GM18517 (cell line): Measurements from ENCODE around the gene SPATA19.

ENCODE experiments used
- ATAC-seq: cut with Tn5 transposase; IDR thresholded peaks from one replicate; pipeline ENCODE4 v1.9.1; 2021; ENCODE audit warnings: mild to moderate bottlenecking, moderate library complexity; ENCODE audit not compliant: unreplicated experiment

SPATA19 gene

GRCh38 chr11:133819114-133819513 is 26.2 kb downstream of the SPATA19 start:
- no peak for ATAC-seq

GRCh38 chr11:133818302-133818701 is 27.0 kb downstream of the SPATA19 start:
- ATAC-seq, result no peak

GRCh38 chr11:133817449-133817848 is 27.9 kb downstream of the SPATA19 start:
- ATAC-seq, result no peak

- ATAC-seq, result no peak
Observed at GRCh38 chr11:133816146-133816870, 29.0 kb downstream of the SPATA19 start.

GRCh38 chr11:133815636-133816035 is 29.7 kb downstream of the SPATA19 start:
- no peak for ATAC-seq

- no peak for ATAC-seq
Observed at GRCh38 chr11:133814588-133815100, 30.7 kb downstream of the SPATA19 start.

DNA sequence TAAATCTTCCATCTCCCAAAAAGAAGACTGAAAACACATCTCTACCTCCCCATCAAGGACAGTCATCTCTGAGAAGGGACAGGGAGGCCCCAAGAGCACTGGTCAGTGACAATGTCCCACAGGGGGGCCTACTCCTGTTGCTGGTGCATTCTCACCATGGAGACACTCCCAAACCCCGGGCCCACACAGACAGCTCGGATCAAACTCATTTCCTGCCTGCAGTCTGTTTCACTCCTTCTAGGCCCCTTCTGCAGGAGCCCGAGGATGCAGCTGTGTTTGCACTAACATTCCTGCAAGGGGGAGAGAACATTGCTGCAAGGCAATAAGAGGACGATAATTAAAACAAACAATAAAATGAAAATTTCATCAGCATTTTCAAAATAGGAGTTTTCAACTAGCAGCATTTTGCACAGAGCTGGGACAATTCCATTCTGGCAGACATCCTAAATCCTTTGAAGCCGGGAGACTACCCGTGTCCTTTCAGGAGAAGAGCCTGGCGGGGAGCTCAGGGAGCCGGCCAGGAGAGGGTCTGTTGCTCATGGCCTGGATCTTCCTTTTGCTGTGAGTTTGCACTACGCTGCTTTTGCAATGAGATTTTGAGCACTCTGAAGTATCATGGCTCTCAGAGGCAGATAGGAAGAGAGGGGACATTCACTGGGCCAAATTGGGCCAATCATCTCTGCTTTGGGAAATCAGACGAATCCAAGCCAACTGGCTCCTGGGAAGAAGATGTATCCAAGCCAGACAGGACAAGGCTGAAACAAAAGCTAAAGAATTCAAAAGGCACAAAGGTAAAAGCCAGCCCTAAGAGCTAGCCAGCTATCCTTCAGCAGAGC is 33.2 kb downstream of the SPATA19 start:
- ATAC-seq, result no peak

GRCh38 chr11:133810766-133811165 is 34.5 kb downstream of the SPATA19 start:
- no peak for ATAC-seq

DNA sequence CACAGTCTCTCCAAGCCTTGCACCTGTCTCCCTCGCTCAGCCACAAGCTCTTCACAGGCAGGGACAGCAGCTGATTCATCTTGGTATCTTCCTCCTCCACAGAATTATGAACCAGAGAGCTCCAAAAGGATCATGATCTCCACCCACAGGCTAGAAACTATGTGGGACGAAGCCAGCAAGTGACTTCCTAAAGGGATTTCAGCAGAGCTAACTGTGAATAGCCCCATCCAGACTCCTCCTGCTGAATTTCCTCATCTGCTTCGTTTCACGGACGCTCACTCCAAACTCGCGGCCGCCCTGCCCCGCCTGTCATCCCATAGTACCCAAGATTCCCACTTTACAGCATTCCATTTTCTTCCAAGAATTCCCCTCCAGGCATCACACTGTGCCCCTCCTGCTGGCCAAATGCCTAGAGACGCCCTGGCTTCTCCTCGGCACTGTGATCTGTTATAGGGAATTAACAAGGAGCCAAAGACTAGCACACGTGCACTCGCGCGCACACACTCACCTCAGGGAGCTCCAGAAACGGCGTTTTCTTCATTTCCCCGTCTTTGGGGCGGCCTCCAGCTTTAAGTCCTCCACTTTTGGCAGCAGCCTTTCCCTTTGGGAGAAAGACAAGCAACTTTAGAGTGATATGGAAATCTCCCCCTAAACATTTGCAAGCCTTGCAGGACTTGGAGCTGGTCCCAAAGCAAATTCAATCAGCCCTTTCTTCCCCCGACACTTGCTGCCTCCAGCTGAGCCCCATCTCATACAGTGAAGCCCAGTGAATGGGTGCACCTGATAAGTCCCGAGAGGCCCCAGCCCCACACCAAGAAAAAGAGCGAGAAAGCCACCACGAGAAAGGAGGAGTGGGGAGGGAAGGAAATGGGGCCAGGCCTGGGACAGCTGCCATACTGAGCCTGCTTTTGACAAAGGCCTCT is 35.5 kb downstream of the SPATA19 start:
- ATAC-seq, result no peak

DNA sequence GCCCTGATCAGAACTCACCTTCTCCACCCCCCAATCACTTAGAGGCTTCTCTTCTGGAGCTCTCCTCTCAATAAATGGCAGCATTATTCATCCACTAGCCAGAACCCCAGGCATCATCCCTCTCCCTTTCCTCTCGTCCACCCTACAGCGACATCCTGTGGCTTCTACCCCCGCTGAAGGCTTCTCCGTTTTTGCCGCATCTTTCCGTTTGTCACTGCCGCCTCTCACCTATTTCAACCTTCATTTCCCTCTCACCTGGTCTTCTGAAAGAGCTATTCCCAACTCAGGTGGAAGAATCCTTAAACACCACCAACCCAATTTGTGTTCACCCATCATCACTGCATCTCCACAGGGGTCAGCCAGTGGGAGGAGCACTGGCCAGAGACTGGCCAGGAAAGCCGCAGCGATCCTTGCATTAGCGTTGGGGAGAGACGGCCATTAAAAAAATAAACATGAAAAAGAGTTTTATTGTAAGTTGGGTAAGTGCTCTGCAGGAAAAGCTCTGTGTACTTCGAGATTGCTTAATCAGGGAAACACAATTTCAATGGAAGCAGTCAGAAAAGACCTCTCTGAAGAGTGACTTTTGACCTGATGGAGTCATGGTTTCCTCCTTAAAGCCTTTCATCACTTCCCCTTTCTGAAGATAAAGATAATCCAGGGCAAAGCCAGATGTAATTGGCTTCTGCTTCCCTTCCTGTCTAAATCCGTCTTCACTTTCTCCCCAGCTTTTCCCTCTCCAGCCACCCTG is 36.7 kb downstream of the SPATA19 start:
- no peak for ATAC-seq

- no peak for ATAC-seq
Observed at GRCh38 chr11:133803026-133803425, 42.3 kb downstream of the SPATA19 start.

DNA sequence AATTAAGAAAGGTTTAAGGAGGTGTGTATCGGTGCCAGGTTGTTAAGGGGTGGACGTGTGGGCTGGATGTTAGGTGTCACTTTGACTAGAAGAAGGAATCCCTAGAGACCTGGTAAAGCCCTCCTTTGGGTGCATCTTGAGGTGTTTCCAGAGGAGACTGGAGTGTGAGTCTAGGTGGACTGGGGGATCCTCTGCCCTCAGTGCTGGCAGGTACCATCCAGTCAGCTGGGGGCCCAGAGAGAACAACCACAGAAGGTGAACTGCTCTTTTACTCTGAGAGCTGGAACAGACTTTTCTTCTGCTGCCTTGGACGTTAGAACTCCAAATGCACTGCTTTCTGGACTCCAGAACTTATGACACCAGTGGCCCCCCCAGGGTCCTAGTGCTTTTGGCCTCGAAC is 44.0 kb downstream of the SPATA19 start:
- no peak for ATAC-seq

DNA sequence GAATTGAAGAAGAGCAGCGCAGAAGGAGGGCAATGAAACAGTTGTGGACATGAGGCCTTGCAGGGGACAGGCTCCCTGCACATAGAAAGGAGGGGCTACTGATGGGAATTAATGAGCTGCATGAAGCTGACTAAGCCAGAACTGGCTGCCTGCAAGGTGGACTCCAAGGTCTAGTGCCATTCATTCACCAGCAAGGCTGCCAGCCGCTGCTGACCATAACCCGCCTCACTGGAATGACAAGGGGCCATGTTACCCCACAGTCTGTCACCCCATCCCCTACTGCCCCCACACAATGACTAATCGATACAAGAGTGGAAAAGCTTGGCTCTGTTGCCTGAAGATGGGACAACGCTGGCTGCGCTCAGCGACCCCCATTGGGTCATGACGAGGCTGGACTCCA is 44.6 kb downstream of the SPATA19 start:
- ATAC-seq, result no peak

GRCh38 chr11:133797554-133797953 is 47.8 kb downstream of the SPATA19 start:
- no peak for ATAC-seq

DNA sequence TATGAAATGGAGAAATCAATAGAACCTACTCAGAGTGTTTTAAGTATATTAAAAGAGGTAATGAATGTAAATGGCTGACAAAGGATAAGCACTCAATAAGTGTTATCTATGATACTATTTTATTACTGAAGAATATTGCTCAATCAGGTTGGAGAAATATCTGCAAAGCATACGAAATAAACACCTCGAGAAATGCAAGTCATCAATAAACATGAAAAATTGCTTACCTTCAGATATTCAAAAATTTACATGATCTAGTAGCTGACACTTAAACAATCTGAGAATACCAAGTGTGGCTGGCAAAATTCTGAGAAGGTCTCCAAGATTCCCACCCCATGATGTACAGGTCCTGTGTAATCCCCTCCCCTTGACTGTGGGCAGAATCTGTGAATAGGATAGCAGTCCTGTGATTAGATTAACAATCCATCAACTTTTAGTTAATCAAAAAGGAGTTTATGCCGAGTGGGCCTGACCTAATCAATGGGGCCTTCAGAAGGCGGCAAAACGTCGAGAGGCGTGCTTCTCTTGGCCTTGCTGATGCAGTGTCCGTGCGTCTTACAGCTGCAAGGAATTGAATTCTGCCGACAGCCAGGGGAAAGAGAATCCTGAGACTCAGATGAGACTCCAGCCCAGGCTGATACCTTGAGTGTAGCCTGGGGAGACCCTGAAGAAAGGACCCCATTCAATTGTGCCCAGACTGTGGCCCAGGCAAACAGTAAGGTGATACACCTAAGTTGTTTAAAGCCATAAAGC is 49.1 kb downstream of the SPATA19 start:
- ATAC-seq, result no peak

DNA sequence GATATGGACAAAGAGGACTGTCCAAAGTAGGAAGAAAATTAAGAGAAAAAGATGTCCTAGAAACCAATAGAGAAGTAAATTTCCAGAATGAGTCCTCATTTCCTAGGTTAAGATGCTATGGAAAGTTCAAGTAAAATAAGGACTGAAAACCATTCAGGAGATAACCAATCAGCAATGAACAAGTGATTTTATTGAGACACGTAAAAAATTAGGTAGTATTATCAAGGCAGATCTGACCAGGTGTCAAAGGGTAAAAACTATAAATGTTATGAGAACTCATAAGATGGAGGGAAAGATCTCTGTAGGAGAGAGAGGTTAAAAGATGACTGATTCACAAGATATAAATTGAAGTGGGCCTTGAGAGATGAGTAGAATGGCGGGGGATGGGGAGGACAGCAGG is 50.2 kb downstream of the SPATA19 start:
- no peak for ATAC-seq

DNA sequence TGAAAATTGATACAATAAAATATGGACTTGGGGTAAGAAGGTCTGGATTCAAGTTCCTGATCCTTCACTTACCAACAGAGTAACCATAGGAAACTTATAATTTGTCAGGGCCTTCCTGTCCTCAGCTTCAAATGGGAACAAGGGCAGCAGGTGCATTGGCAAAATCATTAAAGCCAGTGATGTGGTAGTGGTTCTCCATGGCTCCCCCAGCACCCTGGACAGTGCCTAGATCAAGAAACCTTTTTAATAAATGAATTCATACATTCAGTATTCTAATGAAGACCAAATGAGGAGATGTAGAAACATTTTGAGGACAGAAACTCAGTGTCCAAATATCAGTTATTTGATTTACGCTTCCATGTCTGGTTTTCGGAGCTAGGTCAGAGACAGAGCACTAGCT is 51.1 kb downstream of the SPATA19 start:
- ATAC-seq, result no peak

- ATAC-seq, result no peak
Observed at GRCh38 chr11:133793271-133794035, 51.9 kb downstream of the SPATA19 start.

GRCh38 chr11:133790995-133791394 is 54.3 kb downstream of the SPATA19 start:
- no peak for ATAC-seq
